AG04450 (cell line): ENCODE data around the gene RUNX2. TPM values are rescaled to one million over a fixed set of nuclear protein-coding genes. Genes with fewer than 3 reads are reported as not detected.

Experiments
- CTCF ChIA-PET: fragments of 300-600, 350-600 bp; formaldehyde crosslinking; extraction: SDS; loops from one replicate; lab custom pipeline; 2022; ENCODE audit warnings: antibody characterized with exemption, inconsistent platforms; lab: Charles Lee
- POLR2A ChIA-PET: fragments of 350-600 bp; formaldehyde crosslinking; extraction: SDS; loops from one replicate; lab custom pipeline; 2021; ENCODE audit warnings: antibody characterized with exemption, inconsistent platforms; lab: Yijun Ruan, JAX
- DNase-seq: peaks from one replicate; pipeline ENCODE4 v3.0.0-alpha.2; 2011; ENCODE audit warnings: low read depth, low spot score
- H3K27ac ChIP-seq: one replicate; pipeline ENCODE4 v1.5.1; 2012; ENCODE audit warnings: low read depth, low read length, control low read depth
- H3K27me3 ChIP-seq: one replicate; pipeline ENCODE4 v1.6.0; 2012; ENCODE audit warnings: low read length; ENCODE audit not compliant: control insufficient read depth, insufficient read depth
- H3K4me3 ChIP-seq: 2 replicates; pipeline ENCODE4 v1.5.1; 2011; ENCODE audit warnings: mild to moderate bottlenecking, low read depth, low read length, control low read depth
- H3K9me3 ChIP-seq: 2 replicates; pipeline ENCODE4 v1.5.1; 2012; ENCODE audit warnings: low read length; ENCODE audit not compliant: control insufficient read depth, insufficient read depth
- polyA plus RNA-seq: library from polyadenylated mRNA; depleted of rRNA; stranded (reverse); fragments of >200 nt; gene quantifications from 2 replicates; pipeline ENCODE4 v1.2.3, GENCODE V29; 2011
- TF ChIP-seq, protein P1 (sequence below): IDR thresholded peaks from 2 replicates; pipeline ENCODE4 v1.5.1; 2011; ENCODE audit warnings: low read depth, low read length, control low read depth, inconsistent platforms

Gene RUNX2
- polyA plus RNA-seq, 1 experiment = 3.4 TPM

DNA sequence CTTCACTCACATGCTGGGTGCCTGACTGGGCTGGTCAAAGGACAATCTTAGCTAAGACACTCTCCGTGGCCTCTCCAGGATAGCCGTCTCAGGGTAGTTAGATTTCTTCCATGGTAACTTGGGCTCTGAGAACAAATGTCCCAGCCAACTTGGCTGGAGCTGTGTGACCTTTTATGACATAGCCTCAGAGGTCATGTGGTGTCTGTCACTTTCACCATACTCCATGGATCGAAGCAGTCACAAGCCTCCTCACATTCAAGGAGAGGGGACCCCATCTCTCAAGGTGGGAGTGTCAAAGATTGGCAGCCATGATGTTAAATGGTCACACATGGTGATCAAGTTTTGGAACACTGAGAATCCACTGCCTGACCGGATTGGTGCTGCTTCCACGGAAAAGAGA, 240.5 kb downstream of the RUNX2 start:
- H3K27me3 ChIP-seq = no peaks in the 10 kb centered on the region
- ChIA-PET CTCF (no interaction called here), POLR2A (no interaction called here)
- H3K9me3 ChIP-seq = no peaks in the 10 kb centered on the region; the same call in 1 of the 2 replicates
- no peak overlapping the region for H3K4me3 ChIP-seq
- TF ChIP-seq, protein P1, sequence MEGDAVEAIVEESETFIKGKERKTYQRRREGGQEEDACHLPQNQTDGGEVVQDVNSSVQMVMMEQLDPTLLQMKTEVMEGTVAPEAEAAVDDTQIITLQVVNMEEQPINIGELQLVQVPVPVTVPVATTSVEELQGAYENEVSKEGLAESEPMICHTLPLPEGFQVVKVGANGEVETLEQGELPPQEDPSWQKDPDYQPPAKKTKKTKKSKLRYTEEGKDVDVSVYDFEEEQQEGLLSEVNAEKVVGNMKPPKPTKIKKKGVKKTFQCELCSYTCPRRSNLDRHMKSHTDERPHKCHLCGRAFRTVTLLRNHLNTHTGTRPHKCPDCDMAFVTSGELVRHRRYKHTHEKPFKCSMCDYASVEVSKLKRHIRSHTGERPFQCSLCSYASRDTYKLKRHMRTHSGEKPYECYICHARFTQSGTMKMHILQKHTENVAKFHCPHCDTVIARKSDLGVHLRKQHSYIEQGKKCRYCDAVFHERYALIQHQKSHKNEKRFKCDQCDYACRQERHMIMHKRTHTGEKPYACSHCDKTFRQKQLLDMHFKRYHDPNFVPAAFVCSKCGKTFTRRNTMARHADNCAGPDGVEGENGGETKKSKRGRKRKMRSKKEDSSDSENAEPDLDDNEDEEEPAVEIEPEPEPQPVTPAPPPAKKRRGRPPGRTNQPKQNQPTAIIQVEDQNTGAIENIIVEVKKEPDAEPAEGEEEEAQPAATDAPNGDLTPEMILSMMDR = no peak
- H3K27ac ChIP-seq = no peak overlapping the region
- no peak for DNase-seq

DNA sequence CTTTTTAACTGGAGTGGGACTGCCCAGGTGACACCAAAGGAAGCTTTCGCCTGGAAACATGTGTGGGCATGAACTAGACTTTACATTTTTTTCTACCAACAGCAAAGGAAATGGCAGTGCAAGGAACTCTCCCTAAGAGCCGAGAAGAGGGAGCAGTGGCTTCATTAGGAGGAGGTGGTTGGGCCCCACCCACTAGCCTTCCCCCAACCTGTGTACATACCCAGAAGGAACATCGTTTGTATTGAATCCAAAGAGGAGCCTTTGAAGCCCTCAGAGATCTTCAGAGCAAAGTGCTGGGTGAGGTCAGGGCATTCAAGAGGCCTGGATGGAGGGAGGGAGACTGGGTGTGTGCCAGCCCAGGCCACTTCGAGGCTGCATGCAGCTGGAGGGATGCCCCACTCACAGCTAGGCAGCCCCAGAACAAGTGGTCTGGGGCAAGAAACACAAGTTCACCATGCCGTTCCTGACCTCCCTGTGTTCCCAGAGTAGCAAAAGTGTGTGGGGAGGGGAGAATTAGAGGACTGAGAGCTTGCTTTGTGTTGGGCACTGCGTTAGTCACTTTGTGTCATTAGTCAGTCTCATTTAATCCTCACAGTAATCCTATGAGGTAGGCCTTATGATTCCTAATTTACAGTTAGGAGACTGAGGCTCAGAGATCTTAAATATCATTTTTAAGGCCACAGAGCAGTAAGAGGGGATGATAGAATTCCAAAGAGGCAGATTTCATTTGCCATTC, 241.2 kb downstream of the RUNX2 start:
- no peaks in the 10 kb centered on the region; the same call in 1 of the 2 replicates for H3K9me3 ChIP-seq
- no peaks in the 10 kb centered on the region for H3K27me3 ChIP-seq
- no peak overlapping the region for H3K27ac ChIP-seq
- POLR2A ChIA-PET = no interaction called here
- no peak for DNase-seq
- TF ChIP-seq, protein P1 = no peak
- H3K4me3 ChIP-seq = no peak overlapping the region
- CTCF ChIA-PET = interaction anchor here (0.6 kb wide), 1 partner anchor 37 kb away, joined by 4 read pairs; no protein-coding TSS in a partner anchor

DNA sequence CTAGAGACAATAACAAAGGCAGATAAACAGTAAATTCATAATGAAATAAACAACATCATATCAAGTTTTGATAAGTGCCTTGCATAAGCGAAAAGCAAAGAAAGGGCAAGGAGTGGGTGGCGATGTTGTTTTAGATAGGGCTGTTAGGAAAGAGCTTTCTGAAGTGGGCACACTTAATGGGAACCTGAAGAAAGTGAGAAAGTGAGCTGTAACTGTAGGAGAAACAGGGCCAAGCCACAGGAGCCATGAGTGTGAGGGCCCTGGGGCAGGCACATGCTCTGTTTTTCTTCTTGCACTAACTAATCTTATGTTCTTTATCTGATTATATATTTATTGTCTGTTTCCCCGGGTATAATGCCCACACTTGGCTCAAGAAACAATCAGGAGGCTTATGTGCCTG, 243.0 kb downstream of the RUNX2 start:
- POLR2A ChIA-PET = no interaction called here
- no peaks in the 10 kb centered on the region for H3K27me3 ChIP-seq
- H3K27ac ChIP-seq = no peak overlapping the region
- H3K9me3 ChIP-seq = no peaks in the 10 kb centered on the region; the same call in 1 of the 2 replicates
- TF ChIP-seq, protein P1 = no peak
- no peak for DNase-seq
- CTCF ChIA-PET = no interaction called here
- H3K4me3 ChIP-seq = no peak overlapping the region

DNA sequence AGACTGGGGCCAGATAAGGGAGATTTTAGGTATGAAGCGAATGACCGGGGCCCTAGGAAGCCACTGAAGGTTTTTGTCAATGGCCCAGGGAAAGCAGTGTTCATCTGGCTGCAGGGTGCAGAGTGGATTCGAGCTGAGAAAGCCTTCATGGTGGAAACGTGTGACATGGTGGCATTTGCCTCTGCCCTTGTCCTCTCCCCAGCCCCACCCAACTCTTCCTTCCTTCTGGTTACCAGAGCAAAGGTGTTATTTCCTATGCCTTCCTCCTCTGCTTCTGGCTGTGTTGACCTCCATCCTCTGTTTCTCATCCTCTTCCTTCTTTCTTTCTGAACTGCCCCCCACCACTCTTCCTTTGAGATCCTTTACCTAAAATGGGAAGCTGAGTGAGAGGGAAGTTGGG, 244.7 kb downstream of the RUNX2 start:
- no peaks in the 10 kb centered on the region for H3K27me3 ChIP-seq
- DNase-seq = no peak
- H3K9me3 ChIP-seq = no peaks in the 10 kb centered on the region; the same call in 1 of the 2 replicates
- TF ChIP-seq, protein P1 = no peak
- ChIA-PET POLR2A (no interaction called here), CTCF (no interaction called here)
- H3K4me3 ChIP-seq = no peak overlapping the region
- no peak overlapping the region for H3K27ac ChIP-seq

DNA sequence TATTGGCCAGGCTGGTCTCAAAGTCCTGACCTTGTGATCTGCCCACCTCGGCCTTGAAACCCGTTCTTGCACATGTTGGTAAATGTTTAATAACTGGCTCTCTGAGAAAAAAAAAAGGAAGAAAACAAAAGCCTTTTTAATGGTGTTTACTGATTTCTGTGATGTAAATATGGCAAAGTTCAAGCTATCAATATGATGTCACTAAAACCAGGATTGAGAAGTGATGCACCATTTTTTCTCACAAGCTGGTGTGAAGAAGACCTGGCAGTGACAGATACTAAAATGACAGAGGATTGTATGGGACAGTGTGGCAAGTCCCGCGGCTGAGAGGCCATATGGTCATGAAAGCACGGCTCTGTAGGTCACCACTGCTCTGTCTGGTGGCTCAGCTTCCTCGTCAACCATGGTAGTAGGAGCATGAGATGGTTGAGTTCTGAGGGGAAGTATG, 245.9 kb downstream of the RUNX2 start:
- Histone ChIP-seq H3K9me3 (no peaks in the 10 kb centered on the region; the same call in 1 of the 2 replicates), H3K27me3 (no peaks in the 10 kb centered on the region), H3K27ac (no peak overlapping the region), H3K4me3 (no peak overlapping the region)
- ChIA-PET POLR2A (no interaction called here), CTCF (no interaction called here)
- DNase-seq = no peak
- TF ChIP-seq, protein P1 = no peak
